HG03139 (cell line): ENCODE data around the gene GPRIN2.
"Not testable (repeated sequence)": the region's sequence is repeated elsewhere in the genome, so short reads cannot be mapped to it uniquely, and the experiment has no call there.

Experiments used
- ATAC-seq: cut with Tn5 transposase; IDR thresholded peaks from one replicate; pipeline ENCODE4 v1.9.1; 2021; ENCODE audit not compliant: unreplicated experiment

GPRIN2 gene

GRCh38 chr10:46538155-46538554 lies 18.3 kb downstream of the GPRIN2 start:
- no peak for ATAC-seq

GRCh38 chr10:46537309-46537708 lies 19.1 kb downstream of the GPRIN2 start:
- ATAC-seq: no peak

GRCh38 chr10:46536781-46537180 lies 19.7 kb downstream of the GPRIN2 start:
- ATAC-seq: no peak

- no peak for ATAC-seq
Observed at GRCh38 chr10:46536171-46536570, 20.3 kb downstream of the GPRIN2 start.

- no peak for ATAC-seq
Observed at GRCh38 chr10:46534828-46535524, 21.5 kb downstream of the GPRIN2 start.

- not testable (repeated sequence) for ATAC-seq
Observed at GRCh38 chr10:46532256-46532655, 24.2 kb downstream of the GPRIN2 start.

- no peak for ATAC-seq
Observed at GRCh38 chr10:46530249-46531186, 25.9 kb downstream of the GPRIN2 start.

GRCh38 chr10:46529742-46530141 lies 26.7 kb downstream of the GPRIN2 start:
- not testable (repeated sequence) for ATAC-seq

GRCh38 chr10:46528675-46529615 lies 27.5 kb downstream of the GPRIN2 start:
- no peak for ATAC-seq

- no peak for ATAC-seq
Observed at GRCh38 chr10:46528171-46528671, 28.2 kb downstream of the GPRIN2 start.

- no peak for ATAC-seq
Observed at GRCh38 chr10:46527241-46527811, 29.1 kb downstream of the GPRIN2 start.

- ATAC-seq: no peak
Observed at GRCh38 chr10:46526682-46527038, 29.8 kb downstream of the GPRIN2 start.

GRCh38 chr10:46525824-46526681 lies 30.4 kb downstream of the GPRIN2 start:
- ATAC-seq: no peak

GRCh38 chr10:46525177-46525823 lies 31.2 kb downstream of the GPRIN2 start:
- no peak for ATAC-seq

GRCh38 chr10:46524472-46525176 lies 31.8 kb downstream of the GPRIN2 start:
- ATAC-seq: no peak

- ATAC-seq: no peak
Observed at GRCh38 chr10:46523962-46524471, 32.4 kb downstream of the GPRIN2 start.

GRCh38 chr10:46523119-46523961 lies 33.1 kb downstream of the GPRIN2 start:
- ATAC-seq: no peak
